K562 (cell line): Measurements from ENCODE around the gene RPL11. TPM values are rescaled to one million over a fixed set of nuclear protein-coding genes. Genes with fewer than 3 reads are reported as not detected.

Experiments
- ATAC-seq: fragments of 200-7000 bp; cut with Tn5 transposase; 3 replicates; pipeline ENCODE4 v1.9.1; 2020; ENCODE audit warnings: moderate library complexity
- BruUV-seq: library from RNA; stranded (reverse); fragments of 400-500 nt; replicated peaks from 2 replicates; lab custom pipeline; 2021; lab: Mats Ljungman, UMichigan
- CTCF ChIA-PET: fragments of 300-600 bp; formaldehyde crosslinking; extraction: SDS; loops from one replicate; lab custom pipeline; 2021; ENCODE audit warnings: low intra/inter-chr PET ratio; lab: Yijun Ruan, JAX
- POLR2A ChIA-PET: fragments of 300-600, 350-650 bp; sonication (Branson Sonifier 250); formaldehyde crosslinking; extraction: SDS; loops from one replicate; lab custom pipeline; 2021; ENCODE audit warnings: antibody characterized with exemption, inconsistent platforms; lab: Yijun Ruan, JAX
- DNase-seq, 4 experiments: peaks; one replicate each; pipeline versions ENCODE4 v3.0.0 to v3.0.0-alpha.2; 2011 to 2018; ENCODE audit warnings: low spot score in 3 of 4, mixed read lengths in 3 of 4; ENCODE audit errors: extremely low read depth in 1 of 4
- FAIRE-seq: peaks from 2 replicates; lab custom pipeline; 2011; peaks lifted over from hg19 to GRCh38; lab: Jason Lieb, UNC
- H2AFZ ChIP-seq: 2 replicates; pipeline ENCODE4 v1.6.0; 2011; ENCODE audit warnings: low read depth, low read length, control low read depth, inconsistent platforms
- H3K27ac ChIP-seq: fragments of 200-600 bp; 3 replicates; pipeline ENCODE4 v1.8.0; 2011; ENCODE audit warnings: low read depth, mild to moderate bottlenecking, control low read depth, inconsistent platforms, low read length, moderate library complexity, mixed read lengths; ENCODE audit errors: extremely low read depth
- H3K27me3 ChIP-seq, 2 experiments: fragments of 300-600 bp in 1 of 2; 2 replicates in 1 of 2; 3 replicates in 1 of 2; pipeline versions ENCODE4 v1.6.0 to v1.8.0; 2011; ENCODE audit warnings: inconsistent platforms in 2 of 2, low read length in 2 of 2, mild to moderate bottlenecking in 1 of 2, mixed read lengths in 1 of 2, moderate library complexity in 1 of 2; ENCODE audit not compliant: control insufficient read depth in 2 of 2, insufficient read depth in 2 of 2
- H3K36me3 ChIP-seq: fragments of 300-600 bp; 3 replicates; pipeline ENCODE4 v1.8.0; 2011; ENCODE audit warnings: mild to moderate bottlenecking, low read length, inconsistent platforms; ENCODE audit not compliant: control insufficient read depth, insufficient read depth
- H3K4me1 ChIP-seq, 2 experiments: fragments of 200-600 bp in 1 of 2; replicated peaks in 1 of 2; 2 replicates in 1 of 2; 3 replicates in 1 of 2; pipeline versions ENCODE4 v1.5.1 to v1.8.0; 2011; ENCODE audit warnings: inconsistent platforms in 2 of 2, low read length in 2 of 2, mild to moderate bottlenecking in 1 of 2, mixed read lengths in 1 of 2, moderate library complexity in 1 of 2; ENCODE audit not compliant: control insufficient read depth in 2 of 2, insufficient read depth in 2 of 2
- H3K4me2 ChIP-seq: 2 replicates; pipeline ENCODE4 v1.6.1; 2011; ENCODE audit warnings: low read length, control low read depth, inconsistent platforms, mixed read lengths; ENCODE audit not compliant: insufficient read depth
- H3K4me3 ChIP-seq: fragments of 200-600 bp; sonication (generic), shearing (Covaris generic); 2 replicates; pipeline ENCODE4 v1.5.1; 2016; ENCODE audit warnings: control low read depth, inconsistent platforms
- H3K79me2 ChIP-seq: fragments of 200-600 bp; 3 replicates; pipeline ENCODE4 v1.8.0; 2011; ENCODE audit warnings: low read length, inconsistent platforms; ENCODE audit not compliant: control insufficient read depth, insufficient read depth
- H3K9ac ChIP-seq, 2 experiments: 2 replicates each; pipeline versions ENCODE4 v1.6.0 to v1.6.1; 2011; ENCODE audit warnings: low read depth in 2 of 2, low read length in 2 of 2, control low read depth in 1 of 2, inconsistent platforms in 1 of 2, mild to moderate bottlenecking in 1 of 2, mixed read lengths in 1 of 2; ENCODE audit not compliant: insufficient read depth in 1 of 2
- H3K9me1 ChIP-seq: one replicate; pipeline ENCODE4 v1.6.0; 2011; ENCODE audit warnings: inconsistent platforms, mild to moderate bottlenecking, low read length, moderate library complexity; ENCODE audit not compliant: control insufficient read depth, insufficient read depth
- H3K9me3 ChIP-seq: replicated peaks from 2 replicates; pipeline ENCODE4 v1.5.1; 2011; ENCODE audit warnings: low read depth, low read length, inconsistent platforms; ENCODE audit not compliant: control insufficient read depth, insufficient read depth
- H4K20me1 ChIP-seq: replicated peaks from 2 replicates; pipeline ENCODE4 v1.6.1; 2011; ENCODE audit warnings: low read length, inconsistent platforms, mixed read lengths; ENCODE audit not compliant: control insufficient read depth, insufficient read depth
- FOXK1 ChIP-seq: sonication (generic); formaldehyde crosslinking; IDR thresholded peaks from 2 replicates; pipeline ENCODE4 v1.8.0; 2022; ENCODE audit warnings: missing genetic modification reagents, mild to moderate bottlenecking, borderline replicate concordance
- KAT8 ChIP-seq: fragments of 450-650 bp; IDR thresholded peaks from 2 replicates; pipeline ENCODE4 v1.6.1; 2016; ENCODE audit warnings: low read depth, mild to moderate bottlenecking
- KDM1A ChIP-seq, 2 experiments: fragments of 450-650 bp; IDR thresholded peaks; 2 replicates each; pipeline ENCODE4 v1.6.1; 2016; ENCODE audit warnings: mild to moderate bottlenecking in 2 of 2
- PHF20 ChIP-seq: fragments of 450-650 bp; IDR thresholded peaks from 2 replicates; pipeline ENCODE4 v1.6.1; 2018; ENCODE audit not compliant: partially characterized antibody
- RB1 ChIP-seq: fragments of 450-650 bp; IDR thresholded peaks from 2 replicates; pipeline ENCODE4 v1.6.1; 2017; ENCODE audit warnings: low read depth, mild to moderate bottlenecking
- RCOR1 ChIP-seq, 2 experiments: IDR thresholded peaks; 2 replicates each; pipeline ENCODE4 v1.6.1; 2012; ENCODE audit warnings: low read depth in 2 of 2, low read length in 2 of 2, borderline replicate concordance in 1 of 2, improper control_type of control experiment in 1 of 2
- XRCC4 ChIP-seq: IDR thresholded peaks from one replicate; pipeline ENCODE4 v1.6.1; 2011; ENCODE audit not compliant: insufficient read depth, insufficient read length; ENCODE audit errors: extremely low read depth
- ZNF175 ChIP-seq: fragments of 200-800 bp; sonication (Bioruptor generic); IDR thresholded peaks from 2 replicates; pipeline ENCODE4 v1.6.1; 2016; ENCODE audit warnings: low read depth, mild to moderate bottlenecking, missing genetic modification characterization, missing compliant biosample characterization
- ZNF24 ChIP-seq: fragments of 450-650 bp; IDR thresholded peaks from 2 replicates; pipeline ENCODE4 v1.6.1; 2016
- WGBS: fragments of 100-300 bp; shearing (Covaris generic); methylation state at CpG from one replicate; pipeline ENCODE4 v1.1.6; 2016; ENCODE audit warnings: low coverage, mixed read lengths; ENCODE audit not compliant: insufficient coverage; ENCODE audit errors: missing lambda C conversion rate; 5-methylcytosine and 5-hydroxymethylcytosine counted together
- in situ Hi-C: fragments of 300-500 bp; cut with MboI; formaldehyde crosslinking; loops from 4 replicates; pipeline ENCODE4 v1.15.0; 2018; ENCODE audit warnings: inconsistent platforms, mixed read lengths
- intact Hi-C: fragments of 100-400 bp; cut with micrococcal nuclease; formaldehyde crosslinking; loops from 2 replicates; pipeline ENCODE4 v1.14.2; 2022
- polyA plus RNA-seq, 8 experiments: library from polyadenylated mRNA; depleted of rRNA in 4 of 8; stranded (reverse) in 5 of 8; unstranded in 3 of 8; fragments of >200 nt; fragmentation: Nextera tagmentation in 2 of 8; fragmentation: Illumina TruSeq in 1 of 8; extraction: Ambion mirVana in 2 of 8; extraction: Trizol in 1 of 8; gene quantifications; 2 replicates each; pipeline versions ENCODE4 v1.2.1 to v1.2.3, GENCODE V29; 2011 to 2014; ENCODE audit warnings: inconsistent platforms in 1 of 8, missing spikeins in 1 of 8
- total RNA-seq, 7 experiments: library from RNA; depleted of rRNA in 6 of 7; stranded (reverse); fragments of >200 nt in 6 of 7; fragmentation: Illumina TruSeq in 2 of 7; extraction: Trizol in 2 of 7; gene quantifications; 2 replicates each; pipeline versions ENCODE4 v1.2.1 to v1.2.3, GENCODE V29; 2011 to 2021; ENCODE audit warnings: low replicate concordance in 1 of 7

Gene RPL11
- total and polyA plus RNA-seq, 9 of the 15 experiments (the other 6 are each of a cell fraction or from before 2014, with no cell fraction given) = 1,781 to 4,526 (median 3,111) TPM

- H3K9me1 ChIP-seq = no peaks in the 10 kb centered on the region
- H3K9me3 ChIP-seq = no peaks in the 10 kb centered on the region
- TF ChIP-seq RCOR1 (IDR thresholded peaks at IDR 0.05; ENCODE audit: borderline replicate concordance in 1 of 2, low read depth in 2 of 2, low read length in 2 of 2) (0 out of 4 replicates have a peak, but pooled peaks of 1 of the 2 experiments have one; percentile 9), XRCC4 (no peak), KDM1A (IDR thresholded peaks at IDR 0.05) (peak; percentile 57 to 65; a peak in 3 of 4 replicates), ZNF175 (CRISPR knock-in tag) (no peak)
- no peak overlapping the region for H3K4me3 ChIP-seq
- BruUV-seq = no TSS peak
- ATAC-seq = no peak
- intact Hi-C loops (no loop called here), in situ Hi-C loops (no loop called here)
- H3K4me2 ChIP-seq = no peak overlapping the region
- H4K20me1 ChIP-seq = no peaks in the 10 kb centered on the region
- no peak for FAIRE-seq
- H3K27me3 ChIP-seq = peaks cover 23 to 27% of the 10 kb centered on the region in 2 experiments
- H3K9ac ChIP-seq = no peak overlapping the region
- no peaks in the 10 kb centered on the region for H3K79me2 ChIP-seq
- no peaks in the 10 kb centered on the region for H3K36me3 ChIP-seq
- H3K27ac ChIP-seq = no peak overlapping the region
- CTCF ChIA-PET = no interaction called here
- no peak overlapping the region for H2AFZ ChIP-seq
- H3K4me1 ChIP-seq = peaks cover 5 to 6% of the 10 kb centered on the region in 2 experiments; a peak in 2 of 5 replicates
- DNase-seq = no peak
- POLR2A ChIA-PET = interaction anchor here (0.6 to 4.7 kb wide), 8 partner anchors 9 to 733 kb away, joined by 3 to 40 read pairs (median 4); partner anchors contain the start of gene RPL11
Observed at GRCh38 chr1:23682946-23683345, 8.7 kb upstream of the RPL11 start.

GRCh38 chr1:23684415-23684814 lies 7.2 kb upstream of the RPL11 start:
- Histone ChIP-seq H3K36me3 (no peaks in the 10 kb centered on the region), H3K79me2 (no peaks in the 10 kb centered on the region), H3K9me1 (no peaks in the 10 kb centered on the region), H3K4me1 (peaks cover 5 to 6% of the 10 kb centered on the region in 2 experiments; a peak in 2 of 5 replicates), H3K4me3 (no peak overlapping the region), H3K4me2 (no peak overlapping the region), H2AFZ (no peak overlapping the region), H4K20me1 (no peaks in the 10 kb centered on the region), H3K27ac (no peak overlapping the region), H3K9me3 (no peaks in the 10 kb centered on the region), H3K9ac (no peak overlapping the region), H3K27me3 (peaks cover 16 to 21% of the 10 kb centered on the region in 2 experiments)
- 4% methylated on average over 2 of the region's 2 CpGs for WGBS
- CTCF ChIA-PET = no interaction called here
- POLR2A ChIA-PET = no interaction called here
- intact Hi-C loops = no loop called here
- in situ Hi-C loops = no loop called here
- FAIRE-seq (no peak), ATAC-seq (no peak), DNase-seq (no peak)
- no TSS peak for BruUV-seq
- TF ChIP-seq RB1 (no peak), FOXK1 (no peak), PHF20 (peak; percentile 37), KAT8 (no peak), ZNF24 (no peak), RCOR1 (IDR thresholded peaks at IDR 0.05; ENCODE audit: borderline replicate concordance in 1 of 2, low read depth in 2 of 2, low read length in 2 of 2) (peak in 1 of 2 experiments; percentile 85; a peak in 2 of 4 replicates)
